ENCODE data around the gene STS. TPM values are rescaled to one million over a fixed set of nuclear protein-coding genes. Genes with fewer than 3 reads are reported as not detected.

Gene STS
- total RNA-seq, 1 experiment from 2014 or later = 0.54 TPM

- no peak for DNase-seq (ENCODE audit: low read depth, low spot score)
- Histone ChIP-seq H3K79me2 (ENCODE audit: insufficient read depth, low read length) (peaks cover 4% of the 10 kb centered on the region; the same call in 1 of the 2 replicates), H3K9me3 (ENCODE audit: control insufficient read depth in 1 of 2, insufficient read depth in 1 of 2, low read depth in 1 of 2, low read length in 2 of 2) (no peaks in the 10 kb centered on the region), H3K9ac (ENCODE audit: low read length) (no peak overlapping the region), H4K20me1 (ENCODE audit: insufficient read depth) (no peaks in the 10 kb centered on the region), H3K27me3 (ENCODE audit: insufficient read depth, low read length) (no peaks in the 10 kb centered on the region), H3K9me2 (ENCODE audit: insufficient read depth) (no peaks in the 10 kb centered on the region), H3K4me2 (ENCODE audit: low read length) (no peak overlapping the region), H3K36me3 (ENCODE audit: control insufficient read depth in 1 of 2, insufficient read depth in 2 of 2, low read length in 2 of 2) (no peaks in the 10 kb centered on the region), H3K27ac (ENCODE audit: low read depth, low read length) (no peak overlapping the region), H3K4me1 (ENCODE audit: control insufficient read depth in 1 of 2, insufficient read depth in 2 of 2, low read length in 2 of 2) (peaks cover 0 to 5% of the 10 kb centered on the region in 2 experiments; a peak in 1 of 4 replicates), H3K4me3 (replicated peaks in 1 of 2; ENCODE audit: low read depth in 1 of 2, low read length in 2 of 2) (no peak overlapping the region), H2AFZ (ENCODE audit: low read depth, low read length, poor library complexity, severe bottlenecking) (no peak overlapping the region)
- TF ChIP-seq CEBPB (IDR thresholded peaks at IDR 0.05; ENCODE audit: low read depth) (no peak), SIN3A (IDR thresholded peaks at IDR 0.05; ENCODE audit: low read depth) (no peak), EGR1 (IDR thresholded peaks at IDR 0.05; ENCODE audit: low read depth) (no peak), CBX3 (IDR thresholded peaks at IDR 0.05; ENCODE audit: low read depth) (no peak), ZFX (IDR thresholded peaks at IDR 0.05) (no peak), POLR2AphosphoS5 (IDR thresholded peaks at IDR 0.05; ENCODE audit: low read depth, low read length) (no peak), EZH2phosphoT487 (IDR thresholded peaks at IDR 0.05; ENCODE audit: borderline replicate concordance) (no peak), REST (IDR thresholded peaks at IDR 0.05; ENCODE audit: low read depth) (no peak), MAX (IDR thresholded peaks at IDR 0.05) (no peak), CTCF (IDR thresholded peaks at IDR 0.05 in 2 of 3, conservative IDR thresholded peaks at IDR 0.05 in 1 of 3; ENCODE audit: borderline replicate concordance in 1 of 3, insufficient read depth in 1 of 3, low read depth in 2 of 3, low read length in 2 of 3) (no peak), RAD21 (IDR thresholded peaks at IDR 0.05; ENCODE audit: low read depth) (no peak), JUND (IDR thresholded peaks at IDR 0.05) (no peak), SRF (IDR thresholded peaks at IDR 0.05; ENCODE audit: low read depth) (no peak), TCF7L2 (IDR thresholded peaks at IDR 0.05; ENCODE audit: borderline replicate concordance, extremely low read depth, insufficient read depth, insufficient read length) (no peak), FOSL1 (IDR thresholded peaks at IDR 0.05; ENCODE audit: low read depth) (no peak)
- TF ChIP-seq, protein P1, sequence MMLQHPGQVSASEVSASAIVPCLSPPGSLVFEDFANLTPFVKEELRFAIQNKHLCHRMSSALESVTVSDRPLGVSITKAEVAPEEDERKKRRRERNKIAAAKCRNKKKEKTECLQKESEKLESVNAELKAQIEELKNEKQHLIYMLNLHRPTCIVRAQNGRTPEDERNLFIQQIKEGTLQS (IDR thresholded peaks at IDR 0.05) = no peak
- TF ChIP-seq, protein P2, sequence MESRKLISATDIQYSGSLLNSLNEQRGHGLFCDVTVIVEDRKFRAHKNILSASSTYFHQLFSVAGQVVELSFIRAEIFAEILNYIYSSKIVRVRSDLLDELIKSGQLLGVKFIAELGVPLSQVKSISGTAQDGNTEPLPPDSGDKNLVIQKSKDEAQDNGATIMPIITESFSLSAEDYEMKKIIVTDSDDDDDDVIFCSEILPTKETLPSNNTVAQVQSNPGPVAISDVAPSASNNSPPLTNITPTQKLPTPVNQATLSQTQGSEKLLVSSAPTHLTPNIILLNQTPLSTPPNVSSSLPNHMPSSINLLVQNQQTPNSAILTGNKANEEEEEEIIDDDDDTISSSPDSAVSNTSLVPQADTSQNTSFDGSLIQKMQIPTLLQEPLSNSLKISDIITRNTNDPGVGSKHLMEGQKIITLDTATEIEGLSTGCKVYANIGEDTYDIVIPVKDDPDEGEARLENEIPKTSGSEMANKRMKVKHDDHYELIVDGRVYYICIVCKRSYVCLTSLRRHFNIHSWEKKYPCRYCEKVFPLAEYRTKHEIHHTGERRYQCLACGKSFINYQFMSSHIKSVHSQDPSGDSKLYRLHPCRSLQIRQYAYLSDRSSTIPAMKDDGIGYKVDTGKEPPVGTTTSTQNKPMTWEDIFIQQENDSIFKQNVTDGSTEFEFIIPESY (IDR thresholded peaks at IDR 0.05; ENCODE audit: extremely low read depth, insufficient replicate concordance, low read length) = no peak
- POLR2A ChIA-PET = no interaction called here
- intact Hi-C loops (cut with micrococcal nuclease) = no loop called here
- RAD21 ChIA-PET (ENCODE audit: low non-redundant PET in 1 of 2, low total read pairs in 2 of 2, uncharacterized antibody in 2 of 2, unreplicated experiment in 2 of 2) = no interaction called here
- CTCF ChIA-PET = no interaction called here
- ATAC-seq = no peak
- no TSS peak for BruUV-seq (replicated peaks)
Observed at GRCh38 chrX:7112071-7112470, 35.4 kb upstream of the STS start.
